ENCODE data around the gene ANO1.

The ANO1 gene

DNA sequence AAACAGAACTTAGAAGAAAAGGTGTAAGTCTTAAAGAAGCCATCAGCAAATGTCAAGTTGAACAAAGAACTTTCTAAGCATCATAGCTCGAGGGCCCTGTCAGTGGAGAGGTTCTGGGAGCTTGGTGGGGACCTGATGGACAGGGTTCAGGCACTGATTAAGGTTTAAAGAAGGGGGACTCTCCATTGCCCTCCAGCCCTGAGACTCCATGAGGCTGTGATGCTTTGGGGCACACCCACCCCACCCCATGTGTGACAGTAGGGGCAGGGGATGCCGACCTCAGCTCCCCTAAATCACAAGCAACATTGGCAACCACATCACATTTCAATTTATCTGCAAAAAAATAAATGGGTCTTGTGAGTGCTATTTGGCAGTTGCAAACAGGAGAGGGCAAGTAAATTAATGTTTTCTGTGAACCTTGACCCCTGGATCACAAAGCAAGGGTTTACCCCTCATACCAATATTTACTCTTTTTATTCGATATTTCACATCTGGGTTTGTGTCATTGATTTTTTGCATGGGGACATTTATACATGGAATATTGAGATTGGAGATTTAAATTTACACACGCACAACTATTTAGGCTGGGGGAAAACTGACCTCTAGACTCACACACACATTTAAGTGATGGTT is 37.1 kb upstream of the ANO1 start:
- no peak overlapping the region for H3K4me3 ChIP-seq (ENCODE audit: low read depth, low read length)
- TF ChIP-seq, protein P1, sequence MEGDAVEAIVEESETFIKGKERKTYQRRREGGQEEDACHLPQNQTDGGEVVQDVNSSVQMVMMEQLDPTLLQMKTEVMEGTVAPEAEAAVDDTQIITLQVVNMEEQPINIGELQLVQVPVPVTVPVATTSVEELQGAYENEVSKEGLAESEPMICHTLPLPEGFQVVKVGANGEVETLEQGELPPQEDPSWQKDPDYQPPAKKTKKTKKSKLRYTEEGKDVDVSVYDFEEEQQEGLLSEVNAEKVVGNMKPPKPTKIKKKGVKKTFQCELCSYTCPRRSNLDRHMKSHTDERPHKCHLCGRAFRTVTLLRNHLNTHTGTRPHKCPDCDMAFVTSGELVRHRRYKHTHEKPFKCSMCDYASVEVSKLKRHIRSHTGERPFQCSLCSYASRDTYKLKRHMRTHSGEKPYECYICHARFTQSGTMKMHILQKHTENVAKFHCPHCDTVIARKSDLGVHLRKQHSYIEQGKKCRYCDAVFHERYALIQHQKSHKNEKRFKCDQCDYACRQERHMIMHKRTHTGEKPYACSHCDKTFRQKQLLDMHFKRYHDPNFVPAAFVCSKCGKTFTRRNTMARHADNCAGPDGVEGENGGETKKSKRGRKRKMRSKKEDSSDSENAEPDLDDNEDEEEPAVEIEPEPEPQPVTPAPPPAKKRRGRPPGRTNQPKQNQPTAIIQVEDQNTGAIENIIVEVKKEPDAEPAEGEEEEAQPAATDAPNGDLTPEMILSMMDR (IDR thresholded peaks at IDR 0.05; ENCODE audit: low read depth, low read length), result no peak

DNA sequence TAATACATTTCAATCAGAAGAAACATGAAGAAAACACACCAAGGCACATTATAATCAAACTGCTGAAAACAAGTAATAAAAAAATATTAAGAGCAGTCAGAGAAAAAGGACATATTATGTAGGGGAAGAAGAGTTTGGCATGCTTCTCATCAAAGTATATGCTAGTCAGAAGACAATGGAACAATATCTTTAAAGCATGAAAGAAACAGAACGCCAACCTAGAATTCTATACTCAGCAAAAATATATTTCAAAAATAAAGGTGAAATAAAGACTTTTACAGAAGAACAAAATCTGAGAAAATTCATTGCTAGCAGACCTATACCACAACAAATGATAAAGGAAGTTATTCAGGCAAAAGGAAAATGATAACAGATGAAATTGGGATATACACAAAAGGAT is 34.6 kb upstream of the ANO1 start:
- TF ChIP-seq, protein P1 (IDR thresholded peaks at IDR 0.05; ENCODE audit: low read depth, low read length), result no peak

DNA sequence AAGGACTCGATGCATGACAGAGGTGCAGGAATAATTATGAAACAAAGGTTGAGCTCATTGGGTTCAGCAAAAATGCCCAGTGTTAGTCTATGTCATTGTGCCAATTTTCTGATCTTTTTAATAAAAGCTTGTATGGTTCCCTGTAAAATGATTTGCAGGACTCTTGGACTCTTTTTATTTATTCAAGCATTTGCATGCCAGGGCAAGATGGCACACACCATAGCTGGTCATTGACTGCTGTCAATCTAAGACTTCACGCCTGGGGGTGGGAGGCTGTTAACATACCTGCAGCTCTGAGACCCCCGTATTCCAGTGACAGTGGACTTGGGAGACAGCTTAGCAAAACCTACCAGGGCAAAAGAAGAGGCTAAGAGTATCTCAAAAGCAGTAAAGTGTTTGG is 32.0 kb upstream of the ANO1 start:
- no peak overlapping the region for H3K4me3 ChIP-seq (ENCODE audit: low read depth, low read length)
- TF ChIP-seq, protein P1 (IDR thresholded peaks at IDR 0.05; ENCODE audit: low read depth, low read length), result no peak

More for the DNA sequence above, 34.6 kb upstream of the ANO1 start:
- no peak overlapping the region for H3K4me3 ChIP-seq (ENCODE audit: low read depth, low read length)

DNA sequence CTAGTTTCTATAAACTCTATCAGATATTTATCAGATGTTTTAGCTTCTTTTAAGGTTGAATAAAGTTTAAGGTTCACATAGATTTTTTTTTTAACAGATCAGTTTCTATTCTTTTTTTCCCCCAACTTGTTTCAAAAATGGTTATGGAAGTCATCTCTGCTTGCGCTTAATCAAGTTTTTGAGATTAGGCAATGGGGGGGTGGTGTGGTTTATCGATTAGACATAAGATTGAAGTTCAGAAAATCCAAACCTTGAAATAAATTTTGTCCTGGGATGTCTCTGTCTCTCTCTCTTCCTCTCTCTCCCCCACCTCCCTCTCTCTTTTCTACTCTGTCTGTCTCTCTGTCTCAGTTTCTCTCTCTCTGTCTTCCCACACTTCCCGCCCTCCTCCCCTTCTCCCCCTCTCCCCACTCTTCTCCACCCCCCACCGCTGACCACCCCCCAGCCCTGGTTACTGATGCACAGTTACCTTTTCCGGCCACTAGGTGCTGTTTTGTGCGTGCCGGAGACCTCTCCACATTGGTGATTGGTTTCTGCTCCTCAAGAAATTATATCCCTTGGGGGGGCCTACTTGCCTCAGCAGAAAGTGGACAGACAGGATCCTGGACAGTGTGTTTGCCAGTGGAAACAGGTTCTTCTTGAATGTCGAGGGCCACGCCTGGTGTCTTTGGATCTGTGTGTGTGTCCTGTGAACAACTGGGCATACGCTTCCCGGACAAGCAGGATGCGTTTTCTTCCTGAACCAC is 29.7 kb upstream of the ANO1 start:
- TF ChIP-seq, protein P1 (IDR thresholded peaks at IDR 0.05; ENCODE audit: low read depth, low read length), result peak; percentile 28; the same call in 1 of the 2 replicates

DNA sequence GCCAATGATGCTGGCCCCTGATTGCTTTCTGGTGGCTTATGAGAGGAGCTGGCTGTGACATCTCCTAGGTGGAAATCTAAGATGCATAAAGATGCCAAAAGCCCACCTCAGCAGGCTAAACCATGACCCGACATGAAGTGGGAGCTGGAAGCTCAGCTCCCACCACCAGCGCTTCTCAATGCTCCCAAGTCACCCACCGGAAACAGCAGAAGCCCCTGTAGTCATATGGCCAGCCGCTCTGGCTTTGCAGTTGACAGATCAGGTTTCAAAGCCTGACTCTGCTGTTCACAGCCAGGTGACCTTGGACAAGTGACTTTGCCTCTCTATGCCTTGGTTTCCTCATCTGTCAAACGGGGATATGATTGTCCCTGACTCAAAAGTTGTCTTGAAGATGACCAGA is 29.1 kb upstream of the ANO1 start:
- H3K4me3 ChIP-seq (ENCODE audit: low read depth, low read length), result no peak overlapping the region
- TF ChIP-seq, protein P1 (IDR thresholded peaks at IDR 0.05; ENCODE audit: low read depth, low read length), result no peak

More for the DNA sequence above, 29.7 kb upstream of the ANO1 start:
- no peak overlapping the region for H3K4me3 ChIP-seq (ENCODE audit: low read depth, low read length)

DNA sequence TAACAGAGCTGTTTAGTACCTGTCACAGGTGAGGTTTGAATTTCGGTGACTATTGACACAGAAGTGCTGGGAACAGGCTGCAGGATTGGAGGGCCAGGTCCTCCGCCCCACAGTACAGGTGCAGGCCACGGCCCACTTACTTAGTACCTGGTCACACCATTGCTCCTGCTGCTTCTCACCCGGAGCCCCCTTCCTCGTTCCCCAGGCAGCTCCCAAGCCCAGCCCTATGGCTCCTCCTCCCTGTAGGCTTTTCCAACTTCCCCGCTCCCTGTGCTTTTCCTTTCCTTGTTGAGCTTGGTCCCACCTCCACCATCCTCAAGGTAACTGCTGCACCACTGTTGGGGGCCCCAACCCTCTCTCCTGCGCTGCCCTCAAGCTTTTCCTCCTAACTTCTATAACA is 27.9 kb upstream of the ANO1 start:
- H3K4me3 ChIP-seq (ENCODE audit: low read depth, low read length), result no peak overlapping the region
- TF ChIP-seq, protein P1 (IDR thresholded peaks at IDR 0.05; ENCODE audit: low read depth, low read length), result no peak

DNA sequence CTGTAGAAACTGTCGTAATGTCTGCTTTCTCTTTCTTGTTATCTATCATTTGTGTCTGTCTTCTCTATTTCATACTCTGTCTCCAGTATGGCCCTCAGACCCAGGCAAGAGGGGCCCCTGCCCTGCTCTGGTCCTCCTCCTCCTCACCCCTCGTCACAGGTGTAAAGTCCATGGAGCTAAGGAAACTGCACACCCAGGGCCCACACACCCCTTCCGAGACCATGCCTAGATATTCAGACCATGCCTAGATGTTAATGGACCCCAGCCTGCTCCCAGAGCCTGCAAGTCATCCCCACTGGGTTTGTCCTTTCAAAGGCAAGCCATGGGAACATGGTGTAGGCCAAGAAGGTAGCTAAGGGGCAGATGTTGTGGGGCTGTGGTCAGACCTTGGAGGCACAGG is 24.1 kb upstream of the ANO1 start:
- TF ChIP-seq, protein P1 (IDR thresholded peaks at IDR 0.05; ENCODE audit: low read depth, low read length), result no peak

More for the DNA sequence above, 24.1 kb upstream of the ANO1 start:
- no peak overlapping the region for H3K4me3 ChIP-seq (ENCODE audit: low read depth, low read length)
